Daoy (cell line): ENCODE data around the gene PLCG1. TPM values are rescaled to one million over a fixed set of nuclear protein-coding genes. Genes with fewer than 3 reads are reported as not detected.
"Not testable (repeated sequence)": the region's sequence is repeated elsewhere in the genome, so short reads cannot be mapped to it uniquely, and the experiment has no call there.

Experiments used
- DNase-seq: peaks from one replicate; pipeline ENCODE4 v3.0.0-alpha.2; 2015; ENCODE audit warnings: low read depth
- total RNA-seq: library from RNA; depleted of rRNA; stranded (reverse); fragments of >200 nt; shearing (Covaris generic); gene quantifications from 2 replicates; pipeline ENCODE4 v1.2.3, GENCODE V29; 2014

PLCG1 gene
- total RNA-seq, 1 experiment from 2014 or later = 37.1 TPM

- no peak for DNase-seq
These were observed 12.8 kb upstream of the PLCG1 start for GRCh38 chr20:41124451-41125094.

GRCh38 chr20:41125530-41126457 is 11.5 kb upstream of the PLCG1 start:
- DNase-seq = no peak

GRCh38 chr20:41126719-41127118 is 10.6 kb upstream of the PLCG1 start:
- DNase-seq = no peak

- not testable (repeated sequence) for DNase-seq
These were observed 9.0 kb upstream of the PLCG1 start for GRCh38 chr20:41128317-41128716.

- no peak for DNase-seq
These were observed 5.6 kb upstream of the PLCG1 start for GRCh38 chr20:41131594-41132387.

- DNase-seq = not testable (repeated sequence)
These were observed 5.0 kb upstream of the PLCG1 start for GRCh38 chr20:41132388-41132775.

GRCh38 chr20:41133709-41134361 is 3.5 kb upstream of the PLCG1 start:
- DNase-seq = no peak

- no peak for DNase-seq
These were observed 2.8 kb upstream of the PLCG1 start for GRCh38 chr20:41134362-41135186.

- DNase-seq = peak; percentile 43
These were observed 2.0 kb upstream of the PLCG1 start for GRCh38 chr20:41135187-41135887.

GRCh38 chr20:41135888-41136679 is 1.3 kb upstream of the PLCG1 start:
- no peak for DNase-seq

GRCh38 chr20:41137614-41138474 is 501 bp downstream of the PLCG1 start:
- peak; percentile 77 for DNase-seq

GRCh38 chr20:41138475-41139226 is 1.3 kb downstream of the PLCG1 start:
- no peak for DNase-seq

GRCh38 chr20:41139227-41140093 is 2.1 kb downstream of the PLCG1 start:
- DNase-seq = no peak

GRCh38 chr20:41140226-41141133 is 3.1 kb downstream of the PLCG1 start:
- no peak for DNase-seq

- DNase-seq = no peak
These were observed 3.9 kb downstream of the PLCG1 start for GRCh38 chr20:41141153-41141815.
